ENCODE measurements around the gene MET. TPM values are rescaled to one million over a fixed set of nuclear protein-coding genes. Genes with fewer than 3 reads are reported as not detected.

Gene MET
- 10 to 100 TPM; 39.9 to 41.9 TPM for total RNA-seq
- 10 to 100 TPM; 10.2 to 10.9 TPM for polyA plus RNA-seq

- Histone ChIP-seq H3K4me1 (ENCODE audit: control insufficient read depth in 4 of 4, insufficient read depth in 4 of 4, low read length in 3 of 4) (peaks cover 0 to 15% (median 8%) of the 10 kb centered on the region in 4 donors), H3K27me3 (ENCODE audit: control insufficient read depth in 4 of 4, insufficient read depth in 4 of 4, low read length in 3 of 4) (no peaks in the 10 kb centered on the region), H3K9me3 (ENCODE audit: control insufficient read depth in 4 of 4, low read length in 3 of 4) (no peaks in the 10 kb centered on the region), H3K9ac (ENCODE audit: low read depth in 1 of 2, low read length in 2 of 2) (peak within 1 kb of the TSS; percentile 89 to 91), H3K27ac (ENCODE audit: low read depth in 1 of 2, low read length in 2 of 2) (peak within 1 kb of the TSS; percentile 98 to 99), H3K4me3 (ENCODE audit: low read depth in 1 of 3, low read length in 3 of 3) (peak within 1 kb of the TSS; percentile 64 to 84 (median 79)), H3K36me3 (ENCODE audit: control insufficient read depth in 4 of 4, insufficient read depth in 3 of 4, low read depth in 1 of 4, low read length in 3 of 4) (no peaks in the 10 kb centered on the region)
- peak; percentile 67 for DNase-seq (ENCODE audit: low spot score)
- under 1% methylated on average over 101 of the region's 101 CpGs for WGBS
- peak; percentile 45 for TF ChIP-seq YY1 (IDR thresholded peaks at IDR 0.05)
- TF ChIP-seq RAD21 (IDR thresholded peaks at IDR 0.05): peak; percentile 94 to 95
- no peak for TF ChIP-seq ATF3 (IDR thresholded peaks at IDR 0.05)
- TF ChIP-seq SP1 (IDR thresholded peaks at IDR 0.05): peak; percentile 61
- TF ChIP-seq RXRA (IDR thresholded peaks at IDR 0.05): peak; percentile 33 to 72
- TF ChIP-seq, protein P1, sequence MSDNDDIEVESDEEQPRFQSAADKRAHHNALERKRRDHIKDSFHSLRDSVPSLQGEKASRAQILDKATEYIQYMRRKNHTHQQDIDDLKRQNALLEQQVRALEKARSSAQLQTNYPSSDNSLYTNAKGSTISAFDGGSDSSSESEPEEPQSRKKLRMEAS (IDR thresholded peaks at IDR 0.05): no peak
- TF ChIP-seq CTCF (IDR thresholded peaks at IDR 0.05; ENCODE audit: low read depth, low read length, missing input control): peak; percentile 69
- peak; percentile 28 for TF ChIP-seq FOXA1 (IDR thresholded peaks at IDR 0.05)
- no peak for TF ChIP-seq TAF1 (conservative IDR thresholded peaks at IDR 0.05)
- peak; percentile 52 to 61 for TF ChIP-seq HNF4A (conservative IDR thresholded peaks at IDR 0.05)
- peak in 1 of 2 donors; percentile 22 for TF ChIP-seq GABPA (IDR thresholded peaks at IDR 0.05 in 1 of 2, conservative IDR thresholded peaks at IDR 0.05 in 1 of 2)
- no peak for TF ChIP-seq FOXA2 (IDR thresholded peaks at IDR 0.05)
- peak; percentile 30 for TF ChIP-seq HNF4G (IDR thresholded peaks at IDR 0.05)
- TF ChIP-seq, protein P2, sequence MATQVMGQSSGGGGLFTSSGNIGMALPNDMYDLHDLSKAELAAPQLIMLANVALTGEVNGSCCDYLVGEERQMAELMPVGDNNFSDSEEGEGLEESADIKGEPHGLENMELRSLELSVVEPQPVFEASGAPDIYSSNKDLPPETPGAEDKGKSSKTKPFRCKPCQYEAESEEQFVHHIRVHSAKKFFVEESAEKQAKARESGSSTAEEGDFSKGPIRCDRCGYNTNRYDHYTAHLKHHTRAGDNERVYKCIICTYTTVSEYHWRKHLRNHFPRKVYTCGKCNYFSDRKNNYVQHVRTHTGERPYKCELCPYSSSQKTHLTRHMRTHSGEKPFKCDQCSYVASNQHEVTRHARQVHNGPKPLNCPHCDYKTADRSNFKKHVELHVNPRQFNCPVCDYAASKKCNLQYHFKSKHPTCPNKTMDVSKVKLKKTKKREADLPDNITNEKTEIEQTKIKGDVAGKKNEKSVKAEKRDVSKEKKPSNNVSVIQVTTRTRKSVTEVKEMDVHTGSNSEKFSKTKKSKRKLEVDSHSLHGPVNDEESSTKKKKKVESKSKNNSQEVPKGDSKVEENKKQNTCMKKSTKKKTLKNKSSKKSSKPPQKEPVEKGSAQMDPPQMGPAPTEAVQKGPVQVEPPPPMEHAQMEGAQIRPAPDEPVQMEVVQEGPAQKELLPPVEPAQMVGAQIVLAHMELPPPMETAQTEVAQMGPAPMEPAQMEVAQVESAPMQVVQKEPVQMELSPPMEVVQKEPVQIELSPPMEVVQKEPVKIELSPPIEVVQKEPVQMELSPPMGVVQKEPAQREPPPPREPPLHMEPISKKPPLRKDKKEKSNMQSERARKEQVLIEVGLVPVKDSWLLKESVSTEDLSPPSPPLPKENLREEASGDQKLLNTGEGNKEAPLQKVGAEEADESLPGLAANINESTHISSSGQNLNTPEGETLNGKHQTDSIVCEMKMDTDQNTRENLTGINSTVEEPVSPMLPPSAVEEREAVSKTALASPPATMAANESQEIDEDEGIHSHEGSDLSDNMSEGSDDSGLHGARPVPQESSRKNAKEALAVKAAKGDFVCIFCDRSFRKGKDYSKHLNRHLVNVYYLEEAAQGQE (IDR thresholded peaks at IDR 0.05): peak; percentile 45
These were observed at the start of gene MET for GRCh38 chr7:116671681-116672595. TSS of gene MET (plus strand) at chr7:116672196. CDS start at chr7:116699085, 26,889 bp downstream.

DNA sequence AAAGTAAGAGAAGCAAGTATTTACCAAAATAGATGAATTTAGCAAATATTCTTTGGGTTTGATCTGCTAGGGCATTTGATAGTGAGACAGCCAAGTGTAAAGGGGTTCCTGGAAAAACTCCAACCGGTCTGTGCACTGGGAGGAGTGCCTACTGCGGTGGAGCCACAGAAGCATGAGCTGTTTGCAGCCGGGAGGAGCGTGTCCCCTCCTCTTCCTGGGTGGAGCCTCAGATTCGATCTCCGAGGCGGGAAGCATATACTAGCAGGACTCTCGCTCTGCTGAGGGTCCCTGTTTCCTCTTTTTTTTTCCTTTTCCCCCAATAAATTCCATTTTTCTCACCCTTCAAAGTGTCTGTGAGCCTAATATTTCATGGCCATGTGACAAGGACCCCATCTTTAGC, 45.1 kb upstream of the MET start:
- no peak overlapping the region for H3K4me3 ChIP-seq (ENCODE audit: low read depth in 1 of 3, low read length in 3 of 3)
- H3K36me3 ChIP-seq (ENCODE audit: control insufficient read depth in 4 of 4, insufficient read depth in 3 of 4, low read depth in 1 of 4, low read length in 3 of 4): no peaks in the 10 kb centered on the region
- no peak for DNase-seq (ENCODE audit: low spot score)
- no peak overlapping the region for H3K27ac ChIP-seq (ENCODE audit: low read depth in 1 of 2, low read length in 2 of 2)
- H3K9ac ChIP-seq (ENCODE audit: low read depth in 1 of 2, low read length in 2 of 2): no peak overlapping the region
- H3K9me3 ChIP-seq (ENCODE audit: control insufficient read depth in 4 of 4, low read length in 3 of 4): no peaks in the 10 kb centered on the region
- peaks cover 0 to 15% (median 2%) of the 10 kb centered on the region in 4 donors for H3K4me1 ChIP-seq (ENCODE audit: control insufficient read depth in 4 of 4, insufficient read depth in 4 of 4, low read length in 3 of 4)
- no peaks in the 10 kb centered on the region for H3K27me3 ChIP-seq (ENCODE audit: control insufficient read depth in 4 of 4, insufficient read depth in 4 of 4, low read length in 3 of 4)
- TF ChIP-seq, protein P2 (IDR thresholded peaks at IDR 0.05): no peak
- TF ChIP-seq JUND (IDR thresholded peaks at IDR 0.05) (no peak), TAF1 (conservative IDR thresholded peaks at IDR 0.05) (no peak), EGR1 (IDR thresholded peaks at IDR 0.05; ENCODE audit: low read depth in 2 of 2) (no peak), HNF4A (conservative IDR thresholded peaks at IDR 0.05) (no peak)
- TF ChIP-seq, protein P1 (IDR thresholded peaks at IDR 0.05): no peak
- 90% methylated on average over 8 of the region's 8 CpGs for WGBS
